Effector memory CD4-positive, alpha-beta T cell (primary cell): ENCODE results near the gene FDX2.

Experiments
- DNase-seq, 3 donors: peaks; one replicate each; pipeline ENCODE4 v3.0.0-alpha.2; 2020
- H3K27ac ChIP-seq: 2 replicates; pipeline ENCODE4 v1.7.0; 2013; ENCODE audit warnings: mild to moderate bottlenecking, low read length, moderate library complexity; ENCODE audit not compliant: insufficient read depth, poor library complexity, severe bottlenecking
- H3K27me3 ChIP-seq: replicated peaks from 2 replicates; pipeline ENCODE4 v1.7.0; 2013; ENCODE audit warnings: mild to moderate bottlenecking, low read length; ENCODE audit not compliant: insufficient read depth, control insufficient read depth, poor library complexity, severe bottlenecking
- H3K36me3 ChIP-seq: 2 replicates; pipeline ENCODE4 v1.7.0; 2013; ENCODE audit warnings: mild to moderate bottlenecking, low read length, moderate library complexity; ENCODE audit not compliant: control insufficient read depth, insufficient read depth
- H3K4me1 ChIP-seq: 2 replicates; pipeline ENCODE4 v1.7.0; 2013; ENCODE audit warnings: low read length, mild to moderate bottlenecking; ENCODE audit not compliant: control insufficient read depth, insufficient read depth, poor library complexity, severe bottlenecking
- H3K4me3 ChIP-seq: 2 replicates; pipeline ENCODE4 v1.7.0; 2013; ENCODE audit warnings: low read length, low read depth, mild to moderate bottlenecking; ENCODE audit not compliant: insufficient read depth, poor library complexity, severe bottlenecking
- H3K9me3 ChIP-seq: 2 replicates; pipeline ENCODE4 v1.7.0; 2013; ENCODE audit warnings: mild to moderate bottlenecking, low read length, moderate library complexity; ENCODE audit not compliant: control insufficient read depth
- total RNA-seq, 3 donors: gene quantifications; one replicate each; lab custom pipeline; 2026; lab: John Stamatoyannopoulos, UW

The FDX2 gene
- total RNA-seq: 0 reads per million in 3 donors

DNA sequence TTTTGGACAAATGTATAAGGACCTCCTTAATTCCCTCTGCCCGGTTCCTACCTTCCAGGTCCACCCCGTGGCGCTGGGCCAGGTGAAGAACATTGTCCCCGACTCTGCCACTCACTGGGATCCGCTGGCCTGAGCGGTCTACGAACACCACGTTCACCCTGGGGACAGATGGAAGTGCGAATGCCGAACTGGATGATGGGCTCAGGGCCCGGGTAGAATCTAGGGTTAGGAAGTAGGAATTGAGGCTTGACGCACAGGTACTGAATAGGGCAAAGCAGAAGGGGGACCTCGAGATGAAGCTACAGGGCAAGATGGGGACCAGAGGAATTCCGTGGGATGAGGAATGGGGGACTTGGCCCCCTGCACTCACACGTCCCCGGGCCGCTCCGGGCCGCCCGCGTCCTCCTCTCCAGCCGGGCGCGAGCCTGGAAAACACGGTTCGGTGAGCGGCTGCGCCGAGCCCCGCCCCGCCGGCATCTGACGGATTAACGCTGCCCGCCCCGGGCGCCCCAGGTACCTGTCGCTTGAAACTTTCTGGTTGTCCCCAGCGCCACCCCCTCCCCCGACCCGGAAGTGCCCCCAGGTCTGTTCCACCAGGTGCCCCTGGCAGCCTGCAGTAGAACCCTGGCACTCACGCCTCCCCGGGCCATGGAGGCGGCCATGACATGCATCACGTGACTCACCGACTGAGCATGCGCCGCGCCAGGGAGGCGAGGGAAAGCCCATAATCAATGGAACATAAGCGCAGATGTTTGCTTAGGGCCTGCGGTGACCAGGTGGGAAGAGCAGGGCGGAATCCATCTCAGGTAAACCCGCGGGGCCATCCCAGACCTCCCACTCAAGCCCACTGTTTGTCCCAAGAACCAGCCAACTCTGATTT is at the start of gene FDX2:
Gene FDX2, minus strand, starts transcription at position 681 of the 880 bp plus-strand sequence. Its CDS starts 19 bp downstream, at position 662.
- Histone ChIP-seq H3K27me3 (no peaks in the 10 kb centered on the region), H3K4me1 (peaks cover 6% of the 10 kb centered on the region), H3K9me3 (no peaks in the 10 kb centered on the region), H3K4me3 (peak within 1 kb of the TSS; percentile 89), H3K36me3 (peaks cover 31% of the 10 kb centered on the region), H3K27ac (peak within 1 kb of the TSS; percentile 50)
- peak; percentile 84 to 92 (median 85) for DNase-seq

DNA sequence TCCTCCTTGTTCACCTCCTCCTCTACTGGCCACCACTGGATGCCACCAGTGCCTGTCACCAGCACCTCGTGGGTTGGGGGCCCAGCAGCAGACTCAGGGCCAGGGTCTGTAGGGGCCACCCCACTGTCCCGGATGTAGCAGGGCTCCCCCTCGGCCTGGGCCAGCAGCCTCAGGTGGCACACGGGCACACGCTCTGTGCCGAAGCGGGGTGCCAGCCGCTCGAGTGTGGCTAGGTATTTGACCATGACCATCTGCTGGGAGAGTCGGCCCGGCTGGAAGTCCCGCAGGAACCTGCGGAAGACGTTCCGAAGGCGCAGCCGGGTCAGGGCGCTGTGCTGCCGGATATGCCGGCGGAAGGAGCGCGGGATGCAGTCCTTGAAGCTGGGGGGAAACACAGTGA is 49.7 kb upstream of the FDX2 start:
- no peak for DNase-seq
- H3K27me3 ChIP-seq: no peaks in the 10 kb centered on the region
- H3K4me3 ChIP-seq: no peak overlapping the region
- H3K4me1 ChIP-seq: no peaks in the 10 kb centered on the region
- no peak overlapping the region for H3K27ac ChIP-seq
- peaks cover 57% of the 10 kb centered on the region for H3K36me3 ChIP-seq
- no peaks in the 10 kb centered on the region for H3K9me3 ChIP-seq

- H3K27ac ChIP-seq: no peak overlapping the region
- H3K4me3 ChIP-seq: no peak overlapping the region
- peaks cover 61% of the 10 kb centered on the region for H3K36me3 ChIP-seq
- no peaks in the 10 kb centered on the region for H3K9me3 ChIP-seq
- H3K27me3 ChIP-seq: no peaks in the 10 kb centered on the region
- H3K4me1 ChIP-seq: no peaks in the 10 kb centered on the region
- DNase-seq: no peak
Measured at GRCh38 chr19:10364644-10365043, 48.8 kb upstream of the FDX2 start.

GRCh38 chr19:10363789-10364281 is 48.0 kb upstream of the FDX2 start:
- no peak overlapping the region for H3K27ac ChIP-seq
- H3K27me3 ChIP-seq: no peaks in the 10 kb centered on the region
- H3K9me3 ChIP-seq: no peaks in the 10 kb centered on the region
- peaks cover 61% of the 10 kb centered on the region for H3K36me3 ChIP-seq
- H3K4me3 ChIP-seq: no peak overlapping the region
- no peak for DNase-seq
- no peaks in the 10 kb centered on the region for H3K4me1 ChIP-seq

DNA sequence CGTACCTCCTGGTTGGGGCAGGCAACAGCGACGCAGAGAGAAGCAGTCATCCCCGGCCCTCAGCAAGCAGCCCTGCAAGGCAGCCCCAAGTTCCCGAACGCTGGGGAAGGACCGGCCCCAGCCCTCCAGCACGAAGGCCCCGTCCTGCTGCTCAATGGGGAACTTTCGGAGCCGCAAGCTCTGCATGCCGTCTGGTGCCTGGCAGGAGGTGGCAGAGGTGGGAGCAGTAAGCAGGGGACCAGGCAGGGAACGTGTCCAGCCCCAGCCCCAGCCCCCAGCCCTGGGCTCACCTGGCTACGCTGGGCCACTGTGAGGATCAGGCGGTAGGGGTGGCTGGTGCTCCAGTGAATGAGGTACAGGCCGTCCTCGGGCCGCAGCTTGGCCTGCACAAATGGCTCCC is 46.4 kb upstream of the FDX2 start:
- Histone ChIP-seq H3K36me3 (peaks cover 65% of the 10 kb centered on the region), H3K4me3 (no peak overlapping the region), H3K9me3 (no peaks in the 10 kb centered on the region), H3K27me3 (no peaks in the 10 kb centered on the region), H3K4me1 (no peaks in the 10 kb centered on the region), H3K27ac (no peak overlapping the region)
- DNase-seq: no peak

DNA sequence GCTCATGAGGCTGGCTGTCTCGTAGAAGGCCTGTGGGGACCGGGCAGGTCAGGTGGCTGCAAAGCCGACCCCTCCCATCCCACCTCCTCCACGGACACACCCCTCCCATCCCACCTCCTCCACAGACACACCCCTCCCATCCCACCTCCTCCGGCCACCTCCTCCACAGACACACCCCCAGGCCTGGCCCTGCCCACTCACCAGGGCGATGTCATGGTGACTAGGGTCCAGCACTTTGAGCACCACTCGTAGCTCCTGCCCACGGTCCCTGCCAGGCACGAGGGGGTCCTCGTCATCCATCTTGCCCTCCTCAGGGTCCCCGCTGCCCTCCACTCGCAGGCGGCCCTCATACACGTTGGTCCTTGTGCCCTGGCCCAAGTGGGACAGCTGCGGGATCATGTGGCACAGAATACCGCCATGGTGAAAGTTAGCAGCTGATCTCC is 45.8 kb upstream of the FDX2 start:
- Histone ChIP-seq H3K4me3 (no peak overlapping the region), H3K36me3 (peaks cover 69% of the 10 kb centered on the region), H3K9me3 (no peaks in the 10 kb centered on the region), H3K27ac (no peak overlapping the region), H3K4me1 (no peaks in the 10 kb centered on the region), H3K27me3 (no peaks in the 10 kb centered on the region)
- no peak for DNase-seq

GRCh38 chr19:10356431-10356830 is 40.6 kb upstream of the FDX2 start:
- no peak for DNase-seq
- H3K27me3 ChIP-seq: no peaks in the 10 kb centered on the region
- no peaks in the 10 kb centered on the region for H3K9me3 ChIP-seq
- H3K27ac ChIP-seq: no peak overlapping the region
- peaks cover 71% of the 10 kb centered on the region for H3K36me3 ChIP-seq
- H3K4me3 ChIP-seq: no peak overlapping the region
- no peaks in the 10 kb centered on the region for H3K4me1 ChIP-seq

GRCh38 chr19:10353793-10354391 is 38.1 kb upstream of the FDX2 start:
- Histone ChIP-seq H3K4me1 (no peaks in the 10 kb centered on the region), H3K4me3 (no peak overlapping the region), H3K9me3 (no peaks in the 10 kb centered on the region), H3K27ac (no peak overlapping the region), H3K27me3 (no peaks in the 10 kb centered on the region), H3K36me3 (peaks cover 59% of the 10 kb centered on the region)
- peak in 1 of 3 donors; percentile 23 for DNase-seq

DNA sequence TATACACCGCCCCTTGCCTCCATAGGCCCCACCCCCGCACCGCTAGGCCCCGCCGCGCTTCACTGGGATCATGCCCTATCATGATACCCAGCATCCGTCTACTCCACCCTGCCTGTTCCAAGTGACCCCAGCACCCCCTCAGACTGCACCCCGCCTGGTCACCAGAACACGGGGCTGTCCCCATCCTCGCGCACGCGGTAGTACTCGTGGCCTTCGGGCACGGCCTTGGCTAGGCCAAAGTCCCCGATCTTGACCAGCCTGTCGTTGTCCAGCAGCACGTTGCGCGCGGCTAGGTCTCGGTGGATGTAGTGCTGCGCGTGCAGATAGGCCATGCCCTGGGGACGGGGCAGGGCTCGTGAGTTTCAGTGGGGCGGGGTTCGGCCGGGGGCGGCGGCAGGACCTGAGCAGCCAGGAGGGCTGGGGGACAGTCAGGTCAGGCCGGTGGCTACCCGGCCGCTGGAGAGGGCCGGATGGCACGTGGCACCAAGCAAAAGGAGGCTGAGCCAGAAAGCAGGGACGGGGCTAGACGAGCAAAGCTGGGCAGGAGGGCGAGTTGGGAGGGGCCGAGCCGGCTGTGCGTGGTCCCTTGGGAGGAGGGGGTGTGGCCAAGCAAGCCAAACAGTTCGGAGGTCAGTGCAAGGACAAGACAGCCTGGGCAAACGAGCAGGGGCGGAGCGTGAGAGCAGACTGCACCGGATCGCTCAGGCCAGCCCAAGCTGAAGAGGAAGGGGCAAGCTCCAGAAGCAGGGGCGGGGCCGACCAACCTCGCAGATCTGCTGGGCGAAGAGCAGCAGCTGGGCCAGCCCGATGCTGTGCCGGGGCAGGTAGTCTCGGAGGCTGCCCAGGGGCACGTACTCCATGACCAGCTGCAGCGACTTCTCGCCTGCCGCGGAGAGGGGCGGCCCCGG is 37.2 kb upstream of the FDX2 start:
- Histone ChIP-seq H3K4me1 (no peaks in the 10 kb centered on the region), H3K27ac (no peak overlapping the region), H3K9me3 (no peaks in the 10 kb centered on the region), H3K27me3 (no peaks in the 10 kb centered on the region), H3K4me3 (no peak overlapping the region), H3K36me3 (peaks cover 53% of the 10 kb centered on the region)
- DNase-seq: no peak
